Upper lobe of right lung (tissue), 1 donor: ENCODE data around the gene KLF16. TPM values are rescaled to one million over a fixed set of nuclear protein-coding genes. Genes with fewer than 3 reads are reported as not detected.
"Not testable (repeated sequence)": the region's sequence is repeated elsewhere in the genome, so short reads cannot be mapped to it uniquely, and the experiment has no call there.

Source experiments
- ATAC-seq: fragments of 200-7000 bp; cut with Tn5 transposase; one replicate; pipeline ENCODE4 v1.9.1; 2020; ENCODE audit warnings: mild to moderate bottlenecking, moderate library complexity
- DNase-seq: peaks from one replicate; pipeline ENCODE4 v3.0.0-alpha.2; 2020
- H3K27ac ChIP-seq: fragments of 200-600 bp; one replicate; pipeline ENCODE4 v1.8.0; 2022
- H3K27me3 ChIP-seq: fragments of 200-600 bp; one replicate; pipeline ENCODE4 v1.8.0; 2022; ENCODE audit warnings: mild to moderate bottlenecking
- H3K36me3 ChIP-seq: fragments of 200-600 bp; one replicate; pipeline ENCODE4 v1.8.0; 2022
- H3K4me1 ChIP-seq: fragments of 200-600 bp; one replicate; pipeline ENCODE4 v1.8.0; 2022
- H3K4me3 ChIP-seq: fragments of 200-600 bp; one replicate; pipeline ENCODE4 v1.8.0; 2022; ENCODE audit warnings: mild to moderate bottlenecking
- H3K9me3 ChIP-seq: fragments of 200-600 bp; one replicate; pipeline ENCODE4 v1.8.0; 2022
- intact Hi-C: fragments of 100-400 bp; cut with DNase I; formaldehyde crosslinking; loops from one replicate; pipeline ENCODE4 v1.11.0; 2022
- total RNA-seq: library from RNA; stranded (reverse); fragmentation: NEBNext Ultra II Directional; extraction: Animal tissue kit (Norgen Biotek cat#: 25700); gene quantifications from one replicate; pipeline ENCODE4 v1.2.1, GENCODE V29; 2021
- TF ChIP-seq, protein P1 (sequence below): fragments of 200-600 bp; IDR thresholded peaks from one replicate; pipeline ENCODE4 v1.8.0; 2022; ENCODE audit warnings: antibody characterized with exemption
- donor health status: DM: no; HTN: yes; CAD: no; lungs with severe emphysema.

Gene KLF16
- total RNA-seq, 1 donor from 2014 or later, result 28.0 TPM

- no peak for DNase-seq
Observed at GRCh38 chr19:1883784-1884183, 20.4 kb upstream of the KLF16 start.

GRCh38 chr19:1882786-1883692 lies 19.7 kb upstream of the KLF16 start:
- no peaks in the 10 kb centered on the region for H3K9me3 ChIP-seq
- peaks cover 35% of the 10 kb centered on the region for H3K4me1 ChIP-seq
- DNase-seq (no peak), ATAC-seq (no peak)
- no peaks in the 10 kb centered on the region for H3K36me3 ChIP-seq
- TF ChIP-seq, protein P1, sequence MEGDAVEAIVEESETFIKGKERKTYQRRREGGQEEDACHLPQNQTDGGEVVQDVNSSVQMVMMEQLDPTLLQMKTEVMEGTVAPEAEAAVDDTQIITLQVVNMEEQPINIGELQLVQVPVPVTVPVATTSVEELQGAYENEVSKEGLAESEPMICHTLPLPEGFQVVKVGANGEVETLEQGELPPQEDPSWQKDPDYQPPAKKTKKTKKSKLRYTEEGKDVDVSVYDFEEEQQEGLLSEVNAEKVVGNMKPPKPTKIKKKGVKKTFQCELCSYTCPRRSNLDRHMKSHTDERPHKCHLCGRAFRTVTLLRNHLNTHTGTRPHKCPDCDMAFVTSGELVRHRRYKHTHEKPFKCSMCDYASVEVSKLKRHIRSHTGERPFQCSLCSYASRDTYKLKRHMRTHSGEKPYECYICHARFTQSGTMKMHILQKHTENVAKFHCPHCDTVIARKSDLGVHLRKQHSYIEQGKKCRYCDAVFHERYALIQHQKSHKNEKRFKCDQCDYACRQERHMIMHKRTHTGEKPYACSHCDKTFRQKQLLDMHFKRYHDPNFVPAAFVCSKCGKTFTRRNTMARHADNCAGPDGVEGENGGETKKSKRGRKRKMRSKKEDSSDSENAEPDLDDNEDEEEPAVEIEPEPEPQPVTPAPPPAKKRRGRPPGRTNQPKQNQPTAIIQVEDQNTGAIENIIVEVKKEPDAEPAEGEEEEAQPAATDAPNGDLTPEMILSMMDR, result no peak
- intact Hi-C loops, result no loop called here
- H3K4me3 ChIP-seq, result peak overlapping the region; percentile 86
- H3K27ac ChIP-seq, result peak overlapping the region; percentile 70
- no peaks in the 10 kb centered on the region for H3K27me3 ChIP-seq

More at GRCh38 chr19:1883784-1884183, 20.4 kb upstream of the KLF16 start:
- Histone ChIP-seq H3K36me3 (no peaks in the 10 kb centered on the region), H3K27ac (peak overlapping the region; percentile 84), H3K4me3 (peak overlapping the region; percentile 86), H3K4me1 (peaks cover 35% of the 10 kb centered on the region), H3K9me3 (no peaks in the 10 kb centered on the region), H3K27me3 (no peaks in the 10 kb centered on the region)
- intact Hi-C loops, result no loop called here
- no peak for ATAC-seq
- TF ChIP-seq, protein P1, result no peak

DNA sequence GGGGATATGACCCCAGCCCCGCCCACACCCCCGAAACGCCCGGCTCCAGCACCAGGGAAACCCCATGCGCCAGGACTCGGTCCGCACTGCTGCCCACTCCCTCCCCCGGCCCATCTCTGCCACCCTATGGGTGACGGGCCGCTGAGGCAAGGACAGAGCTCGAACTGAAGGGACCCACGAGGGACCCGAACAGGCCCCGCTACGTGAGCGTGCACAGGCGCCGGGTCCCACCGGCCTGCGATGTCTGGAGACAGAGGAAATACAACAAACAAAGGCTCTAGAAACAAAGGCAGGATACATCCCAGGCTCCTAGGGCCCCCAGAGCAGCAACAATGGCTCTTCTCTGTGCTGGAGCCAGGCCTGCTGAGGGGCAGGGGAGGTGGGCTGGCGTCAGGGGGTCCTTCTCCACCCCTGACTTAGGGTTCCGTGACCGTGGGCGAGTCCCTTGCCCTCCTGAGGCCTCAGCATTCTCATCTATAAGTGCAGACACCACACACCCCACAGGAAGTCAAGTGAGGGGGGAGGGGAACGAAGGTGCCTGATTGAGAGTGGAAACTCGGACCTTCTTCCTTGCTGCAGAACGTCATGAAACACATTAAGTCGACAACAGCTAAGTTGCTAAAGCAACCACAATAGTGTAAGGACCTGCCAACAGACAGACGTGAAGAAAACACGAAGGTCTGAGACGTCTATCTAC lies 18.9 kb upstream of the KLF16 start:
- intact Hi-C loops, result no loop called here
- Histone ChIP-seq H3K4me3 (peak overlapping the region; percentile 86), H3K4me1 (peaks cover 35% of the 10 kb centered on the region), H3K9me3 (no peaks in the 10 kb centered on the region), H3K27me3 (no peaks in the 10 kb centered on the region), H3K36me3 (no peaks in the 10 kb centered on the region), H3K27ac (peak overlapping the region; percentile 70)
- TF ChIP-seq, protein P1, result no peak
- ATAC-seq (no peak), DNase-seq (no peak)

DNA sequence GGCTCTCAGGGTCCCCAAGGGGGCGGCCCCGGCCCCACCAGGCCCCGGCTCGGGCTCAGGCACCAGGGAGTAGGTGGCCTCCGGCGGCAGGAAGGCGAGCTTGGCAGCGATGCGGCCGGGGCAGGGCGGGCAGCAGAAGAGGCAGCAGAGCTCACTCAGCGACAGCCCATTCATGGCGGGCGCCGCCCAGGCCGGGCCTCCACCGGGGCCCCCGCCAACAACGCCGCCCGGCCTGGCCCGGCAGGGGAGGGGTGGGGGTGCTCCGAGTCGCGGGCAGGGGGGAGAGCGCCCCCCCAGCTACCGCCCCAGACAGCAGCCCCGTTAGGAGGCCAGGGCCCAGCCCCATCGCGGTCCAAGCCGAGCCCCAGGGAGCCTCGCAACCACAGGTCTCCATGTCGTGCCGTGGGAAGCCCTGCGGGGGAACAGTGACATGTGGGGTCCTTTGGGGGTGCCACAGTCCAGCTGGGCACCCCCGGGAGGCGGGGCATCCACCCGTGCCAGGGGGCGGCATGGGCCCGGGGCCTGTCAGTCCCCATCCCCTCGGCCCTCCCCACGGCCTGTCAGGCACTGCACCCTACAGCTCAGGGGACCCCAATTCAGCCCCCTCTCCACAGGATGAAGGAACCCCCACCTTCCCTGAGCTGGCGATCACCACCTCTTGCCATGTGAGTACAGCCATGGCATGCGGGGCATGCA lies 18.2 kb upstream of the KLF16 start:
- peaks cover 38% of the 10 kb centered on the region for H3K4me1 ChIP-seq
- H3K36me3 ChIP-seq, DNase-seq, H3K27me3 ChIP-seq, H3K9me3 ChIP-seq, ATAC-seq, intact Hi-C loops: not testable (repeated sequence)
- peak overlapping the region; percentile 86 for H3K4me3 ChIP-seq
- peak overlapping the region; percentile 70 for H3K27ac ChIP-seq

DNA sequence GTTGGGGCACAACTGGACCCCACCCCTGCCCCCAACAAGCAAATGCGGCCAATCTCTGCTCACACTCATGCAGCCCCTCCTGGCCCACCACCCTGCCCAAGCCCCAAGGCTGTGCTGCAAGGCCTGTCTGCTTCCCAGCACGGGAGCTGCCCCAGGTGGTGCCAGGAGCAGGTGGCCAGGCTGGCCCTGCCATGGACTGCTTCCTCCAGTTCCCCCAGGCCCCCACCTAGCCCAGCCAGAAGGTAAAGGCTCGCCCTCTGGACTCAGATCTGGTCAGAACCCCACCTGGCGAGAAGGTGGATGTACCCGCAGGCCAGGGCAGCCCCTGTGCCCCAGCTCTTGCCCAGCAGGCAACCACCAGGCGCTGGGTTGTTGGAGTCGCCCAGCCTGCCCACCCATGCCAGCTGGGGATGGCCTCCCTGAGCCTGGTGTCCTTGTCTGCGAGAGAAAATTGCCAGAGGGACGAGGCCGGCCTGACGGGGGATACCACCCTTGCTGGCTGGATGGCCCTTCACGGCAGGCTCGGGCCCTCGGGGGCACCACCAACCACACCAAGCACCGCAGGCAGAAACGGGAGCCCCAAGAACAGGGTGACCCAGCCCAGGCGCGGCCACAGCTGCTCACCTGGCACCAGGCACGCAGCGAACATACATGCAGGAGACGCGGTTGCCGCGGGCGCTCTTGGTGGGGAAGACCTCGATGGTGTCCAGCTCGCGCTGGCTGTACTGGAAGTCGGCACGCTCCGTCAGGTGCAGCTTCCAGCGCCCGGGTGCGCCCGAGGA lies 17.4 kb upstream of the KLF16 start:
- Histone ChIP-seq H3K27me3 (no peaks in the 10 kb centered on the region), H3K9me3 (no peaks in the 10 kb centered on the region), H3K27ac (peak overlapping the region; percentile 70), H3K4me3 (peak overlapping the region; percentile 25), H3K4me1 (peaks cover 42% of the 10 kb centered on the region), H3K36me3 (no peaks in the 10 kb centered on the region)
- TF ChIP-seq, protein P1, result no peak
- ATAC-seq, result no peak
- DNase-seq, result no peak
- intact Hi-C loops, result no loop called here

DNA sequence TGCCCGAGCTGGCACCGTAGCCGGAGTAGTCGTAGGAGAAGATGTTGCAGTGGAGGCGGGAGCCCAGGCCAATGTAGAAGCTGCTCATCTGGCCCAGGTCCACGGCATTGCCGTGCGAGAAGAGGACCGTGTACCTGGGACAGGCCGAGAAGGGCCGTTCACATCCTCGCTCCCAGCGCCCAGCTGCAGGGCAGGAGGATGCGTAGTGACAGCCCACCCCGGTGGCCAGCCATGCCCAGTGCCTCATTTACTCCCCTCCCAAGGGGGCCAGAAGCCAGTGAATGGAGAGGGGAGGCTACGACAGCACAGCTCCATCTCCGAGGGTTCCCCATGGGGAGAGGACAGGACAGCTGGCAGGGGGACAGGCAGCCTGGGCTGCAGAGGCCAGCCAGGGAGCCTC lies 16.6 kb upstream of the KLF16 start:
- not testable (repeated sequence) for H3K27ac ChIP-seq, H3K9me3 ChIP-seq

DNA sequence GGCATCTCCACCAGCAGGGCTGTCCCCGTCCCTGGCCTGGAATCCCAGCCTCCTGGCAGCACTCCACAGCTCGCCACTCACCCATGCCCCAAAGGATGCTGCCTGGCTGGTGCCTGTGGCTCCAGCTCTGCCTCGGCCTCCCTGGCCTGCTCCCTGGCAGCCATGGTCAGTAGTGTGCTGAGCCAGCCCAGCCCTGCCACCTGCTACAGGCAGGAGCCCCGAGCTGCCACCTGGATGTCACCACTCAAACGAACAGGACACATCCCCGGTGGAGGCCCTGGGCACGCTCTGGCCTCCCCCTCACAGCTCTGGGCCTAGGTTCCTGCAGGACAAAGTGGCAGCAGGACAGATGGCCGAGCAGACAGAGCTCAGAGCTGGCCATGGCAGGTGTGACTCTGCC lies 15.2 kb upstream of the KLF16 start:
- H3K9me3 ChIP-seq, H3K27ac ChIP-seq, H3K4me3 ChIP-seq, H3K27me3 ChIP-seq, intact Hi-C loops, H3K36me3 ChIP-seq, ATAC-seq, DNase-seq: not testable (repeated sequence)
- H3K4me1 ChIP-seq, result peaks cover 48% of the 10 kb centered on the region

More for the DNA sequence above, 16.6 kb upstream of the KLF16 start:
- H3K4me3 ChIP-seq, ATAC-seq, intact Hi-C loops, H3K27me3 ChIP-seq, H3K36me3 ChIP-seq, DNase-seq: not testable (repeated sequence)
- H3K4me1 ChIP-seq, result peaks cover 43% of the 10 kb centered on the region

DNA sequence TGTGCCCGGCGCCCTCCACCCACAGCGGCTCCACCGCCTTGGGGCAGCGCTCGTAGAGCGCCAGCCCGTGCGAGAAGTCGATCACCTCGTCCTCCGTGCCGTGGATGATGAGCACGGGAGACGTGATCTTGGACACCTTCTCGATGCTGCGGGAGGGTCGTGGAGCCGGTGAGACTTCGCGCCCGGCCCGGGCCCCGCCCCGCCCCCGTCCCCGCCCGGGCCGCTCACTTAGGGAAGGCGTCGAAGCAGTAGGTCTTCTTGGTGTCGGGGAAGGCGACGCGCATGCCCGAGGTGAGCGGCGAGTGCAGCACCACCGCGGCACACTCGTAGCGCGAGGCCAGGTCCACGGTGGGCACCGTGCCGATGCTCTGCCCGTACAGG lies 13.9 kb upstream of the KLF16 start:
- H3K27ac ChIP-seq, H3K9me3 ChIP-seq, intact Hi-C loops, H3K4me3 ChIP-seq, ATAC-seq, H3K36me3 ChIP-seq, H3K27me3 ChIP-seq, DNase-seq: not testable (repeated sequence)
- peaks cover 46% of the 10 kb centered on the region for H3K4me1 ChIP-seq
